ENCODE data around the gene SF3B6. TPM values are rescaled to one million over a fixed set of nuclear protein-coding genes. Genes with fewer than 3 reads are reported as not detected.
A peak's percentile ranks its signal among the peaks of the same experiment; 100 is the strongest.

SF3B6 gene
- polyA plus RNA-seq, 2 of the 4 experiments (the other 2 are of a cell fraction), result 244 to 315 TPM

GRCh38 chr2:24083567-24084385 is 7.7 kb upstream of the SF3B6 start:
- Histone ChIP-seq H3K4me1 (peaks cover 27% of the 10 kb centered on the region), H3K9me3 (no peaks in the 10 kb centered on the region), H3K4me3 (peak overlapping the region; percentile 65), H3K27ac (peak overlapping the region; percentile 91 to 97), H3K4me2 (peak overlapping the region; percentile 95)
- FAIRE-seq (no peak), DNase-seq (ENCODE audit: low read depth in 1 of 2, low spot score in 1 of 2) (peak; percentile 92 to 98), ATAC-seq (peak; percentile 85 to 87)
- ChIA-PET CTCF (interaction anchor here (0.5 to 5.9 kb wide), 83 partner anchors 8 to 854 kb away, joined by 3 to 90 read pairs (median 4); partner anchors contain the start of genes ATAD2B, FAM228B, FKBP1B and MFSD2B), POLR2A (interaction anchor here (0.6 to 5.0 kb wide), 25 partner anchors 8 to 276 kb away, joined by 3 to 99 read pairs (median 4); partner anchors contain the start of genes ATAD2B, FAM228B, FKBP1B and ITSN2)
- 2% methylated on average over 30 of the region's 30 CpGs for WGBS (ENCODE audit: missing lambda C conversion rate)
- TF ChIP-seq RARB (CRISPR knock-in tag; IDR thresholded peaks at IDR 0.05) (0 out of 2 replicates have a peak, but pooled peaks have one; percentile 65), KDM5A (IDR thresholded peaks at IDR 0.05) (no peak), POLR2AphosphoS2 (conservative IDR thresholded peaks at IDR 0.05; ENCODE audit: low read length) (no peak), ATOH8 (CRISPR knock-in tag; IDR thresholded peaks at IDR 0.05; ENCODE audit: low read depth) (no peak), RCOR1 (IDR thresholded peaks at IDR 0.05; ENCODE audit: low read depth, low read length) (no peak), CHD4 (IDR thresholded peaks at IDR 0.05; ENCODE audit: borderline replicate concordance) (no peak), BHLHE40 (IDR thresholded peaks at IDR 0.05; ENCODE audit: low read depth, low read length) (no peak), POLR2A (IDR thresholded peaks at IDR 0.05; ENCODE audit: low read length) (peak; percentile 77), ZC3H11A (IDR thresholded peaks at IDR 0.05) (no peak), PBX3 (IDR thresholded peaks at IDR 0.05) (peak; percentile 52; the same call in 1 of the 2 replicates), NR3C1 (IDR thresholded peaks at IDR 0.05) (no peak), ZFP36 (IDR thresholded peaks at IDR 0.05; ENCODE audit: borderline replicate concordance, partially characterized antibody) (no peak), TFCP2L1 (CRISPR knock-in tag; IDR thresholded peaks at IDR 0.05) (no peak; the same call in 1 of the 2 replicates), REST (IDR thresholded peaks at IDR 0.05) (no peak), ELK1 (IDR thresholded peaks at IDR 0.05; ENCODE audit: low read depth, low read length) (no peak), HOXB5 (CRISPR knock-in tag; IDR thresholded peaks at IDR 0.05) (peak; percentile 43; the same call in 1 of the 2 replicates), EHF (CRISPR knock-in tag; IDR thresholded peaks at IDR 0.05) (no peak), JUNB (IDR thresholded peaks at IDR 0.05) (no peak), ZNF302 (CRISPR knock-in tag; IDR thresholded peaks at IDR 0.05) (no peak), EP300 (IDR thresholded peaks at IDR 0.05) (no peak), RNF2 (IDR thresholded peaks at IDR 0.05; ENCODE audit: borderline replicate concordance, low read depth) (no peak), PHF8 (IDR thresholded peaks at IDR 0.05; ENCODE audit: borderline replicate concordance, low read depth) (0 out of 2 replicates have a peak, but pooled peaks have one; percentile 38), HES2 (IDR thresholded peaks at IDR 0.05) (no peak), EHMT2 (IDR thresholded peaks at IDR 0.05; ENCODE audit: low read depth) (no peak), MAX (IDR thresholded peaks at IDR 0.05) (peak; percentile 80)
- TF ChIP-seq, protein P1, sequence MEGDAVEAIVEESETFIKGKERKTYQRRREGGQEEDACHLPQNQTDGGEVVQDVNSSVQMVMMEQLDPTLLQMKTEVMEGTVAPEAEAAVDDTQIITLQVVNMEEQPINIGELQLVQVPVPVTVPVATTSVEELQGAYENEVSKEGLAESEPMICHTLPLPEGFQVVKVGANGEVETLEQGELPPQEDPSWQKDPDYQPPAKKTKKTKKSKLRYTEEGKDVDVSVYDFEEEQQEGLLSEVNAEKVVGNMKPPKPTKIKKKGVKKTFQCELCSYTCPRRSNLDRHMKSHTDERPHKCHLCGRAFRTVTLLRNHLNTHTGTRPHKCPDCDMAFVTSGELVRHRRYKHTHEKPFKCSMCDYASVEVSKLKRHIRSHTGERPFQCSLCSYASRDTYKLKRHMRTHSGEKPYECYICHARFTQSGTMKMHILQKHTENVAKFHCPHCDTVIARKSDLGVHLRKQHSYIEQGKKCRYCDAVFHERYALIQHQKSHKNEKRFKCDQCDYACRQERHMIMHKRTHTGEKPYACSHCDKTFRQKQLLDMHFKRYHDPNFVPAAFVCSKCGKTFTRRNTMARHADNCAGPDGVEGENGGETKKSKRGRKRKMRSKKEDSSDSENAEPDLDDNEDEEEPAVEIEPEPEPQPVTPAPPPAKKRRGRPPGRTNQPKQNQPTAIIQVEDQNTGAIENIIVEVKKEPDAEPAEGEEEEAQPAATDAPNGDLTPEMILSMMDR (IDR thresholded peaks at IDR 0.05), result no peak
- TF ChIP-seq, protein P2, sequence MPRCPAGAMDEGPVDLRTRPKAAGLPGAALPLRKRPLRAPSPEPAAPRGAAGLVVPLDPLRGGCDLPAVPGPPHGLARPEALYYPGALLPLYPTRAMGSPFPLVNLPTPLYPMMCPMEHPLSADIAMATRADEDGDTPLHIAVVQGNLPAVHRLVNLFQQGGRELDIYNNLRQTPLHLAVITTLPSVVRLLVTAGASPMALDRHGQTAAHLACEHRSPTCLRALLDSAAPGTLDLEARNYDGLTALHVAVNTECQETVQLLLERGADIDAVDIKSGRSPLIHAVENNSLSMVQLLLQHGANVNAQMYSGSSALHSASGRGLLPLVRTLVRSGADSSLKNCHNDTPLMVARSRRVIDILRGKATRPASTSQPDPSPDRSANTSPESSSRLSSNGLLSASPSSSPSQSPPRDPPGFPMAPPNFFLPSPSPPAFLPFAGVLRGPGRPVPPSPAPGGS (IDR thresholded peaks at IDR 0.05), result no peak; the same call in 1 of the 3 replicates
- TF ChIP-seq, protein P3, sequence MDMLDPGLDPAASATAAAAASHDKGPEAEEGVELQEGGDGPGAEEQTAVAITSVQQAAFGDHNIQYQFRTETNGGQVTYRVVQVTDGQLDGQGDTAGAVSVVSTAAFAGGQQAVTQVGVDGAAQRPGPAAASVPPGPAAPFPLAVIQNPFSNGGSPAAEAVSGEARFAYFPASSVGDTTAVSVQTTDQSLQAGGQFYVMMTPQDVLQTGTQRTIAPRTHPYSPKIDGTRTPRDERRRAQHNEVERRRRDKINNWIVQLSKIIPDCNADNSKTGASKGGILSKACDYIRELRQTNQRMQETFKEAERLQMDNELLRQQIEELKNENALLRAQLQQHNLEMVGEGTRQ (IDR thresholded peaks at IDR 0.05), result no peak
